HepG2 (cell line): ENCODE measurements around the gene ADAM29. TPM values are rescaled to one million over a fixed set of nuclear protein-coding genes. Genes with fewer than 3 reads are reported as not detected.

Experiments used
- ATAC-seq: fragments of 200-7000 bp; cut with Tn5 transposase; 3 replicates; pipeline ENCODE4 v1.9.1; 2020; ENCODE audit warnings: mild to moderate bottlenecking, moderate library complexity
- BruUV-seq: library from RNA; stranded (reverse); fragments of 400-500 nt; replicated peaks from 2 replicates; lab custom pipeline; 2021; lab: Mats Ljungman, UMichigan
- CTCF ChIA-PET: fragments of 300-600 bp; formaldehyde crosslinking; extraction: SDS; loops from one replicate; lab custom pipeline; 2021; ENCODE audit warnings: low total read pairs, inconsistent platforms, low intra/inter-chr PET ratio; lab: Yijun Ruan, JAX
- POLR2A ChIA-PET: fragments of 350-600 bp; sonication (Branson Sonifier 250); formaldehyde crosslinking; loops from one replicate; lab custom pipeline; 2020; ENCODE audit warnings: antibody characterized with exemption, inconsistent platforms; lab: Yijun Ruan, JAX
- DNase-seq: peaks from one replicate; pipeline ENCODE4 v3.0.0-alpha.2; 2015; ENCODE audit warnings: low spot score
- FAIRE-seq: peaks from 3 replicates; lab custom pipeline; 2011; peaks lifted over from hg19 to GRCh38; lab: Jason Lieb, UNC
- H2AFZ ChIP-seq: one replicate; pipeline ENCODE4 v1.6.1; 2011; ENCODE audit warnings: low read length, inconsistent platforms
- H3K27ac ChIP-seq: fragments of 300-600 bp; 3 replicates; pipeline ENCODE4 v1.8.0; 2011; ENCODE audit warnings: mixed run types, mild to moderate bottlenecking, mixed read lengths, low read length, inconsistent platforms; ENCODE audit not compliant: insufficient read depth; ENCODE audit errors: extremely low read length
- H3K27me3 ChIP-seq, 2 experiments: fragments of 200-600 bp in 1 of 2; 2 replicates in 1 of 2; 3 replicates in 1 of 2; pipeline versions ENCODE4 v1.6.0 to v1.8.0; 2011; ENCODE audit warnings: low read length in 2 of 2, mild to moderate bottlenecking in 2 of 2, moderate library complexity in 2 of 2, inconsistent platforms in 1 of 2; ENCODE audit not compliant: insufficient read depth in 2 of 2, control insufficient read depth in 1 of 2
- H3K36me3 ChIP-seq, 2 experiments: fragments of 200-600 bp in 1 of 2; replicated peaks in 1 of 2; 2 replicates in 1 of 2; 3 replicates in 1 of 2; pipeline versions ENCODE4 v1.5.1 to v1.8.0; 2011; ENCODE audit warnings: low read length in 2 of 2, inconsistent platforms in 1 of 2; ENCODE audit not compliant: insufficient read depth in 2 of 2, control insufficient read depth in 1 of 2
- H3K4me1 ChIP-seq: 2 replicates; pipeline ENCODE4 v1.5.1; 2012; ENCODE audit warnings: low read length, inconsistent platforms; ENCODE audit not compliant: insufficient read depth
- H3K4me2 ChIP-seq: 2 replicates; pipeline ENCODE4 v1.6.0; 2011; ENCODE audit warnings: low read depth, low read length, inconsistent platforms
- H3K4me3 ChIP-seq, 3 experiments: fragments of 200-600 bp in 1 of 3; sonication (generic), shearing (Covaris generic) in 1 of 3; replicated peaks in 1 of 3; 2 replicates each; pipeline ENCODE4 v1.5.1; 2011 to 2016; ENCODE audit warnings: low read length in 3 of 3, inconsistent platforms in 2 of 3, low read depth in 2 of 3, mild to moderate bottlenecking in 2 of 3, control low read depth in 1 of 3, mixed read lengths in 1 of 3; ENCODE audit not compliant: insufficient read depth in 1 of 3
- H3K79me2 ChIP-seq: one replicate; pipeline ENCODE4 v1.6.1; 2011; ENCODE audit warnings: low read length, inconsistent platforms; ENCODE audit not compliant: insufficient read depth
- H3K9ac ChIP-seq: 2 replicates; pipeline ENCODE4 v1.6.0; 2011; ENCODE audit warnings: mild to moderate bottlenecking, low read depth, low read length, inconsistent platforms; ENCODE audit not compliant: insufficient read depth
- H3K9me3 ChIP-seq: 2 replicates; pipeline ENCODE4 v1.5.1; 2012; ENCODE audit warnings: mild to moderate bottlenecking, low read length
- H4K20me1 ChIP-seq: 2 replicates; pipeline ENCODE4 v1.6.0; 2011; ENCODE audit warnings: inconsistent platforms, mild to moderate bottlenecking, low read length, moderate library complexity; ENCODE audit not compliant: insufficient read depth
- ATAD3A ChIP-seq: sonication (generic); formaldehyde crosslinking; IDR thresholded peaks from 2 replicates; pipeline ENCODE4 v1.4.0; 2020; ENCODE audit warnings: missing genetic modification reagents
- HOXA7 ChIP-seq: sonication (generic); formaldehyde crosslinking; IDR thresholded peaks from 2 replicates; pipeline ENCODE4 v1.8.1; 2022; ENCODE audit warnings: mild to moderate bottlenecking, missing genetic modification reagents, moderate library complexity
- KMT2A ChIP-seq: sonication (generic); formaldehyde crosslinking; IDR thresholded peaks from 2 replicates; pipeline ENCODE4 v1.4.0; 2020; ENCODE audit warnings: missing genetic modification reagents
- MXD3 ChIP-seq: IDR thresholded peaks from 2 replicates; pipeline ENCODE4 v1.6.1; 2016; ENCODE audit warnings: mild to moderate bottlenecking, missing biosample characterization, missing genetic modification reagents
- POLR2A ChIP-seq, 2 experiments: IDR thresholded peaks; 2 replicates each; pipeline ENCODE4 v1.6.1; 2011; ENCODE audit warnings: low read depth in 2 of 2, low read length in 2 of 2, mild to moderate bottlenecking in 1 of 2, moderate library complexity in 1 of 2; ENCODE audit not compliant: insufficient read depth in 1 of 2
- RAD21 ChIP-seq: fragments of 450-650 bp; formaldehyde crosslinking; IDR thresholded peaks from 2 replicates; pipeline ENCODE4 v1.5.0; 2020; ENCODE audit warnings: mild to moderate bottlenecking
- SAFB2 ChIP-seq: sonication (generic); formaldehyde crosslinking; IDR thresholded peaks from 2 replicates; pipeline ENCODE4 v1.5.1; 2020; ENCODE audit warnings: missing genetic modification reagents, low read depth, mild to moderate bottlenecking, borderline replicate concordance
- SETDB1 ChIP-seq: sonication (generic); formaldehyde crosslinking; IDR thresholded peaks from 2 replicates; pipeline ENCODE4 v1.5.1; 2020; ENCODE audit warnings: missing genetic modification reagents, mild to moderate bottlenecking, borderline replicate concordance
- SOX6 ChIP-seq, 2 experiments: fragments of 450-650 bp in 1 of 2; sonication (generic) in 1 of 2; formaldehyde crosslinking in 1 of 2; IDR thresholded peaks; 2 replicates each; pipeline versions ENCODE4 v1.4.0 to v1.6.1; 2017 to 2020; ENCODE audit warnings: antibody characterized with exemption in 1 of 2, mild to moderate bottlenecking in 1 of 2, missing genetic modification reagents in 1 of 2
- ZFY ChIP-seq: sonication (generic); formaldehyde crosslinking; IDR thresholded peaks from 2 replicates; pipeline ENCODE4 v1.4.0; 2020; ENCODE audit warnings: missing genetic modification reagents
- ZNF326 ChIP-seq: sonication (generic); formaldehyde crosslinking; IDR thresholded peaks from 2 replicates; pipeline ENCODE4 v1.4.0; 2020; ENCODE audit warnings: missing genetic modification reagents, borderline replicate concordance
- ZNF329 ChIP-seq: sonication (generic); formaldehyde crosslinking; IDR thresholded peaks from 2 replicates; pipeline ENCODE4 v1.9.0; 2021; ENCODE audit warnings: low read depth, mild to moderate bottlenecking, missing genetic modification reagents
- ZNF331 ChIP-seq: sonication (generic); formaldehyde crosslinking; IDR thresholded peaks from 2 replicates; pipeline ENCODE4 v1.4.0; 2020; ENCODE audit warnings: missing genetic modification reagents
- ZNF510 ChIP-seq: sonication (generic); formaldehyde crosslinking; IDR thresholded peaks from 2 replicates; pipeline ENCODE4 v1.4.0; 2020; ENCODE audit warnings: low read depth, mild to moderate bottlenecking, missing genetic modification reagents
- ZNF724P ChIP-seq: sonication (generic); formaldehyde crosslinking; IDR thresholded peaks from 2 replicates; pipeline ENCODE4 v1.8.0; 2022; ENCODE audit warnings: missing genetic modification reagents, borderline replicate concordance
- in situ Hi-C: cut with HindIII; loops from 2 replicates; pipeline ENCODE4 v1.10.0; 2017; ENCODE audit warnings: low pct_unique_long_range_greater_than_20kb; ENCODE audit not compliant: extremely low pct_ligation_motif_present
- intact Hi-C: fragments of 100-400 bp; cut with micrococcal nuclease; formaldehyde crosslinking; loops from one replicate; pipeline ENCODE4 v1.10.0; 2022; ENCODE audit not compliant: unreplicated experiment
- polyA plus RNA-seq, 8 experiments: library from polyadenylated mRNA; depleted of rRNA in 3 of 8; stranded (reverse) in 7 of 8; unstranded in 1 of 8; fragments of >200 nt; fragmentation: Illumina TruSeq in 4 of 8; extraction: Trizol in 4 of 8; gene quantifications; 2 replicates each; pipeline versions ENCODE4 v1.2.1 to v1.2.3, GENCODE V29; 2011 to 2016; ENCODE audit warnings: low read depth in 4 of 8, missing spikeins in 1 of 8, mixed read lengths in 1 of 8; ENCODE audit not compliant: insufficient read depth in 1 of 8
- total RNA-seq, 5 experiments: library from RNA; depleted of rRNA; stranded (reverse); fragments of >200 nt; fragmentation: Illumina TruSeq; extraction: Trizol; gene quantifications; 2 replicates each; pipeline ENCODE4 v1.2.3, GENCODE V29; 2016; ENCODE audit warnings: low read depth in 1 of 5
- TF ChIP-seq, protein P1 (sequence below): sonication (generic); formaldehyde crosslinking; IDR thresholded peaks from 2 replicates; pipeline ENCODE4 v1.5.0; 2020; ENCODE audit warnings: mild to moderate bottlenecking, missing genetic modification reagents, moderate library complexity
- TF ChIP-seq, protein P2 (sequence below): sonication (generic); formaldehyde crosslinking; IDR thresholded peaks from 2 replicates; pipeline ENCODE4 v1.4.0; 2020; ENCODE audit warnings: low read depth, missing genetic modification reagents

ADAM29 gene
- total and polyA plus RNA-seq, 2 of the 13 experiments (the other 11 are each of a cell fraction or from before 2014, with no cell fraction given): not detected

DNA sequence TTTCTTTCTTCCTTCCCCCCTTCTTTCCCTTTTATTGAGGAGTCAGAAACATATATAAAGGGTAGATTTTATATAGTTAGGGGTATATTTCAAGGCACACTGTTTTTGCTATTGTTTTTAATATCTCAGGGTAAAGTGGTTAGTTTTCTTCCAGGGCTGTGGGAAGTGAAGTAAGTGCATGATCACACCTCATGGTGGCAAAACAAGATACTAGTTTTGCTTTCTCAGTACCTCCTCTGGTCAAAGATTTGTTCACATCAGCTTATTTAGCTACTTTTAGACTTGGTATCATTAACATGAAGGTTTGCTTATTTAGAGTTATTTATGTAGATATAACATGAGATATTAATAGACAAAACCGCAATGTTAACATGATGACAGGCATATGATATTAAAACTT lies 21.8 kb downstream of the ADAM29 start (continued):
- no peak for TF ChIP-seq SOX6 (IDR thresholded peaks at IDR 0.05)
- no peak for TF ChIP-seq SOX6 (CRISPR knock-in tag; IDR thresholded peaks at IDR 0.05)
- no peak for TF ChIP-seq ZNF331
- no peak for TF ChIP-seq SAFB2 (CRISPR knock-in tag)
- no peak for TF ChIP-seq KMT2A (CRISPR knock-in tag)
- TF ChIP-seq MXD3 (CRISPR knock-in tag): no peak

- CTCF ChIA-PET: no interaction called here
- H3K4me2 ChIP-seq: no peak overlapping the region
- no peak for ATAC-seq
- no peaks in the 10 kb centered on the region for H3K4me1 ChIP-seq
- no peaks in the 10 kb centered on the region for H3K27me3 ChIP-seq
- H3K9me3 ChIP-seq: peaks cover 81% of the 10 kb centered on the region
- H3K36me3 ChIP-seq: no peaks in the 10 kb centered on the region
- H3K27ac ChIP-seq: no peak overlapping the region
- intact Hi-C loops: no loop called here
- in situ Hi-C loops: no loop called here
- H2AFZ ChIP-seq: no peak overlapping the region
- BruUV-seq: no TSS peak
- no peak overlapping the region for H3K9ac ChIP-seq
- no peaks in the 10 kb centered on the region for H3K79me2 ChIP-seq
- FAIRE-seq: no peak
- TF ChIP-seq, protein P1, sequence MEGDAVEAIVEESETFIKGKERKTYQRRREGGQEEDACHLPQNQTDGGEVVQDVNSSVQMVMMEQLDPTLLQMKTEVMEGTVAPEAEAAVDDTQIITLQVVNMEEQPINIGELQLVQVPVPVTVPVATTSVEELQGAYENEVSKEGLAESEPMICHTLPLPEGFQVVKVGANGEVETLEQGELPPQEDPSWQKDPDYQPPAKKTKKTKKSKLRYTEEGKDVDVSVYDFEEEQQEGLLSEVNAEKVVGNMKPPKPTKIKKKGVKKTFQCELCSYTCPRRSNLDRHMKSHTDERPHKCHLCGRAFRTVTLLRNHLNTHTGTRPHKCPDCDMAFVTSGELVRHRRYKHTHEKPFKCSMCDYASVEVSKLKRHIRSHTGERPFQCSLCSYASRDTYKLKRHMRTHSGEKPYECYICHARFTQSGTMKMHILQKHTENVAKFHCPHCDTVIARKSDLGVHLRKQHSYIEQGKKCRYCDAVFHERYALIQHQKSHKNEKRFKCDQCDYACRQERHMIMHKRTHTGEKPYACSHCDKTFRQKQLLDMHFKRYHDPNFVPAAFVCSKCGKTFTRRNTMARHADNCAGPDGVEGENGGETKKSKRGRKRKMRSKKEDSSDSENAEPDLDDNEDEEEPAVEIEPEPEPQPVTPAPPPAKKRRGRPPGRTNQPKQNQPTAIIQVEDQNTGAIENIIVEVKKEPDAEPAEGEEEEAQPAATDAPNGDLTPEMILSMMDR (CRISPR knock-in tag): no peak
- TF ChIP-seq SETDB1 (CRISPR knock-in tag): no peak
- TF ChIP-seq ZNF510: no peak
- TF ChIP-seq, protein P2, sequence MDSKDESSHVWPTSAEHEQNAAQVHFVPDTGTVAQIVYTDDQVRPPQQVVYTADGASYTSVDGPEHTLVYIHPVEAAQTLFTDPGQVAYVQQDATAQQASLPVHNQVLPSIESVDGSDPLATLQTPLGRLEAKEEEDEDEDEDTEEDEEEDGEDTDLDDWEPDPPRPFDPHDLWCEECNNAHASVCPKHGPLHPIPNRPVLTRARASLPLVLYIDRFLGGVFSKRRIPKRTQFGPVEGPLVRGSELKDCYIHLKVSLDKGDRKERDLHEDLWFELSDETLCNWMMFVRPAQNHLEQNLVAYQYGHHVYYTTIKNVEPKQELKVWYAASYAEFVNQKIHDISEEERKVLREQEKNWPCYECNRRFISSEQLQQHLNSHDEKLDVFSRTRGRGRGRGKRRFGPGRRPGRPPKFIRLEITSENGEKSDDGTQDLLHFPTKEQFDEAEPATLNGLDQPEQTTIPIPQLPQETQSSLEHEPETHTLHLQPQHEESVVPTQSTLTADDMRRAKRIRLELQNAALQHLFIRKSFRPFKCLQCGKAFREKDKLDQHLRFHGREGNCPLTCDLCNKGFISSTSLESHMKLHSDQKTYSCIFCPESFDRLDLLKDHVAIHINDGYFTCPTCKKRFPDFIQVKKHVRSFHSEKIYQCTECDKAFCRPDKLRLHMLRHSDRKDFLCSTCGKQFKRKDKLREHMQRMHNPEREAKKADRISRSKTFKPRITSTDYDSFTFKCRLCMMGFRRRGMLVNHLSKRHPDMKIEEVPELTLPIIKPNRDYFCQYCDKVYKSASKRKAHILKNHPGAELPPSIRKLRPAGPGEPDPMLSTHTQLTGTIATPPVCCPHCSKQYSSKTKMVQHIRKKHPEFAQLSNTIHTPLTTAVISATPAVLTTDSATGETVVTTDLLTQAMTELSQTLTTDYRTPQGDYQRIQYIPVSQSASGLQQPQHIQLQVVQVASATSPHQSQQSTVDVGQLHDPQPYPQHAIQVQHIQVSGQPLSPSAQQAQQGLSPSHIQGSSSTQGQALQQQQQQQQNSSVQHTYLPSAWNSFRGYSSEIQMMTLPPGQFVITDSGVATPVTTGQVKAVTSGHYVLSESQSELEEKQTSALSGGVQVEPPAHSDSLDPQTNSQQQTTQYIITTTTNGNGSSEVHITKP (CRISPR knock-in tag): no peak
- no peak for TF ChIP-seq RAD21 (CRISPR knock-in tag)
- TF ChIP-seq POLR2A (IDR thresholded peaks at IDR 0.05; ENCODE audit: insufficient read depth in 1 of 2, low read depth in 2 of 2, low read length in 2 of 2): no peak
- no peak for TF ChIP-seq ZNF724P (CRISPR knock-in tag)
- no peak for TF ChIP-seq ZNF326 (CRISPR knock-in tag)
- TF ChIP-seq ATAD3A: no peak
- no peak for TF ChIP-seq ZFY (CRISPR knock-in tag)
- no peak for TF ChIP-seq ZNF329
- no peak for TF ChIP-seq HOXA7
- no peak overlapping the region for H3K4me3 ChIP-seq
- POLR2A ChIA-PET: no interaction called here
- H4K20me1 ChIP-seq: no peaks in the 10 kb centered on the region
- no peak for DNase-seq
Observed at GRCh38 chr4:174946246-174946645, 28.1 kb downstream of the ADAM29 start.
